GM21515 (cell line): Measurements from ENCODE around the gene GATA3.

Experiments used
- ATAC-seq: cut with Tn5 transposase; IDR thresholded peaks from one replicate; pipeline ENCODE4 v1.9.1; 2021; ENCODE audit not compliant: unreplicated experiment

The GATA3 gene

DNA sequence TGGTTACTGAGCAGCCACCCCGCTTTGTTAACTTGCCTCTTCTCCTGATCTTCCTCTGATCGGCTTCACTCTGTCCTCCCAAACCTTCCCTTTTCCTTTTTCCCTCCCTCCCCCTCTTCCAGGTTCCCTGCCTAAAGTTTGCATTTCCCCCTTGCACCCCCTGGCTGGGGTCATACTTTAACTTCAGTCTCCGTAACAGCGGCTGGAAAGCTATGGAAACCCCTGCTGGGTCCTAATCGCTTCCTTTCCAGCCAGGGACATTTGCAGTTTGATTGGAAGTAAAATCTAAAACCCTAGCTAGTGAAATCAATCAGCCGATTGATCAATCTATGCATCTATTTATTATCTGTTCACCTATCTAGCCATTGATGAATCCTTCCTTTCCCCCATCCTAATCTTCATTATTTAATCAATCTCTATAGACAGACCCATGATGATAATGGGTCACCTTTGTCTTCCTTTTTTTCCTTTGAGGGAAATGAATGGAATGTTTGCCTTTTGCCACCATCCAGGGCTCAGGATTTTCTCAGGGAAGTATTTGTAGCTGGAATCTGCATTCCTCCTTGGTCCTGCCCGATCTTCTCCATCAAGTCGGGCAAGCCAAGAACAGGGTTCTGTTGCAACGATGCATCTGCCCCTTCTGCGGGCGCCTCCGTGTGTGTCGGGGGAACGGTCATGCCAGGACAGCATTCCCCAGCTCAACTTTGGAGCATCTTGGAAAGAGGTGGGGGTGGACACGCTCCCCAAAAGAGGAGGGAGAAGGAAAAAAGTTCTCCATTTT, 8.8 kb downstream of the GATA3 start:
- ATAC-seq, result no peak

- ATAC-seq, result no peak
Measured at GRCh38 chr10:8063935-8064334, 9.4 kb downstream of the GATA3 start.

DNA sequence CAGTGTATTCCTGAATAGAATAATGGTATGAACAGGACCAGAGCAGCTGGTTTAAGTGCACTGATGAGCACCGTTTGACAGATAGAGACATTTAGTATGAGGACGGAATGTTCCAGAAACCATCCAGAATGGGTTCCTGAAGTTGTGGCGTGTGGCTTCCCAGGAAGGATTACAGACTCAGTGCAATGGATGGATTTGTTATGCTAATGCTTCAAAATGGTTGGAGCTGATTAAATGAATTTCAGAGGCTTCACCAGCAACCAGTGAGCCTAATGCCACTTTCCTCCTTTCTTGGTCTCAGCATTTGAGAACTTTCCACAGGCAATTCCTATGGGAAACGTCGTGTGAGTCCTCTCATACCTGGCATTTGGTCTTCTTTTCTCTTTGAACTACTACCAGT, 9.9 kb downstream of the GATA3 start:
- ATAC-seq, result no peak

GRCh38 chr10:8065651-8066050, 11.2 kb downstream of the GATA3 start:
- no peak for ATAC-seq

- no peak for ATAC-seq
Measured at GRCh38 chr10:8066124-8066523, 11.6 kb downstream of the GATA3 start.

- no peak for ATAC-seq
Measured at GRCh38 chr10:8066797-8067196, 12.3 kb downstream of the GATA3 start.

DNA sequence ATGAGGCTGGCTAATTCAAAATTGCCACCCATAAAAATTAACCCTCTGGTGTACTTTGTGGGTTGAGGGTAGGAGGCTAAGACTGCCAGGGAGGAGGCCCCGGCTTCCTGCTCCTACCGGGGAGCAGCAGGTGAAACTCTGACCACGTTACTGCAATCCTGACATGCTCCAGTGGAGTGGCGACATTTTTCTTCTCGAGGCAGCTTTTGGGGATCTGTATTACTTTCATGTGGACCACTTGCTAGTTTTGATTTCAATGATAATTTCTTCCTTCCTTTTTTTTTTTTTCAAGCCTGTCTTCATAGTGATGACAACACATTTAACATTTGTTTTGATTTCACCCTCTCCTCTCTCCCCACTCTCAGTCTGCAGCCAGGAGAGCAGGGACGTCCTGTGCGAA, 14.6 kb downstream of the GATA3 start:
- ATAC-seq, result no peak

DNA sequence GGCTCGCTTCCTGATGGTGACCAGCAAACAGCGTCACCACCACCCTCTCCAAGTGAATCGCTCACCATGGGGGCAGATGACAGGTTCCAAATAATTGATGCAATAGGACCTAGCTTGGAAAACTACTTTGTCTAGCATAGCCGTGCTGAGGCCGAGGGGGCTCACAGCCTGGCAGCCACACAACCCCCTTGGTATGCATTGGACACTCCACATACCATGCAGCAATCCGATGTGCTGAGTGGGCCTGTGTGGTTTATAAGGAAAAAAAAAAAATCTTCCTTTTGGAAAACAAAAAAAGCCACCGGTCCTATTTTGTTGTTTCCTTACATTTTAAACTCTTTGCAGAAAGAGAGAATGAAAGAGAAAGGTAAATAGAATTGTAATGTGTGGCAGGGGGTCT, 15.1 kb downstream of the GATA3 start:
- ATAC-seq, result no peak

DNA sequence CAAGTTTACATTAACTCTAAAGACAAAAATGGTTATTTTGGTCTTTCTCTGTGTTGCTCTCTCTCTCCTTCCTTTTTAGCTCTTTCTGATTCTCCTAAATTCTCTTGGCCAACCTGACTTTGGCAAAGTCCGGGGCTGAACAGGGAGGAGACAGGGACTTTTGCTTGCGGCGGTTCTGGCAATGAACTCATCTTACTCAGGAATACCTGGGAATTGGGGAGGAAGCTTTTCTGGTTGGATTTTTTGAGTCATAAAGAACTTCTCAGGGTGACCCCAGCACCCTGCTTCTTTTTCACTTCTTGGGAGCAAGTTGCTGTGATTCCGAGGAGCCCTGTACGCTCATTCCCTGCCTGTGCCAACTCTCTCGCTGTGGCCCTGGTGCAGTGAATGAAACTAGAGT, 16.0 kb downstream of the GATA3 start:
- no peak for ATAC-seq

DNA sequence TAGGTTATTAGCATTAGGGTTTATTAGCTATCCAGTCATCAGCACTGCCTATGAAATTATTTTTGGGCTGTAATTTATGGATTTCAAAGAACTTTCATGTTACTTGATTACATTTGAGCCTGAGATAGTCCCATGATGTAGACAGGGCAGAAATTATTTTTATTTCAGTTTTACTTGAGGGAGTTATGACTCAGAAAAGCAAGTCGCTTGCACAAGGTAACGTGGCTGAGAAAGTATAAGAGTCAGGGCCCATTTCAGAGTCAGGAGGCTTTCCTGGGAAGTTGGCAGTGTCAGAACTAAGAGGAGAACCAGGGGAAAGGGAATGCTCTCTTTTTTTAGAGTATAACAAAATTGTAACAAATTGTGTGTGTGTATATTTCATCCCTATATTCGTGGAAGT, 16.5 kb downstream of the GATA3 start:
- no peak for ATAC-seq

- ATAC-seq, result no peak
Measured at GRCh38 chr10:8071666-8072065, 17.2 kb downstream of the GATA3 start.

GRCh38 chr10:8072211-8072610, 17.7 kb downstream of the GATA3 start:
- no peak for ATAC-seq

DNA sequence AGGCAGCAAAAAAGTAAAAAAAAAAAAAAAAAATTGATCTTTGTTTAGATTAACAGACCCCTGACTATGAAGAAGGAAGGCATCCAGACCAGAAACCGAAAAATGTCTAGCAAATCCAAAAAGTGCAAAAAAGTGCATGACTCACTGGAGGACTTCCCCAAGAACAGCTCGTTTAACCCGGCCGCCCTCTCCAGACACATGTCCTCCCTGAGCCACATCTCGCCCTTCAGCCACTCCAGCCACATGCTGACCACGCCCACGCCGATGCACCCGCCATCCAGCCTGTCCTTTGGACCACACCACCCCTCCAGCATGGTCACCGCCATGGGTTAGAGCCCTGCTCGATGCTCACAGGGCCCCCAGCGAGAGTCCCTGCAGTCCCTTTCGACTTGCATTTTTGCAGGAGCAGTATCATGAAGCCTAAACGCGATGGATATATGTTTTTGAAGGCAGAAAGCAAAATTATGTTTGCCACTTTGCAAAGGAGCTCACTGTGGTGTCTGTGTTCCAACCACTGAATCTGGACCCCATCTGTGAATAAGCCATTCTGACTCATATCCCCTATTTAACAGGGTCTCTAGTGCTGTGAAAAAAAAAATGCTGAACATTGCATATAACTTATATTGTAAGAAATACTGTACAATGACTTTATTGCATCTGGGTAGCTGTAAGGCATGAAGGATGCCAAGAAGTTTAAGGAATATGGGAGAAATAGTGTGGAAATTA, 19.4 kb downstream of the GATA3 start:
- ATAC-seq, result no peak

GRCh38 chr10:8074881-8075280, 20.4 kb downstream of the GATA3 start:
- no peak for ATAC-seq

DNA sequence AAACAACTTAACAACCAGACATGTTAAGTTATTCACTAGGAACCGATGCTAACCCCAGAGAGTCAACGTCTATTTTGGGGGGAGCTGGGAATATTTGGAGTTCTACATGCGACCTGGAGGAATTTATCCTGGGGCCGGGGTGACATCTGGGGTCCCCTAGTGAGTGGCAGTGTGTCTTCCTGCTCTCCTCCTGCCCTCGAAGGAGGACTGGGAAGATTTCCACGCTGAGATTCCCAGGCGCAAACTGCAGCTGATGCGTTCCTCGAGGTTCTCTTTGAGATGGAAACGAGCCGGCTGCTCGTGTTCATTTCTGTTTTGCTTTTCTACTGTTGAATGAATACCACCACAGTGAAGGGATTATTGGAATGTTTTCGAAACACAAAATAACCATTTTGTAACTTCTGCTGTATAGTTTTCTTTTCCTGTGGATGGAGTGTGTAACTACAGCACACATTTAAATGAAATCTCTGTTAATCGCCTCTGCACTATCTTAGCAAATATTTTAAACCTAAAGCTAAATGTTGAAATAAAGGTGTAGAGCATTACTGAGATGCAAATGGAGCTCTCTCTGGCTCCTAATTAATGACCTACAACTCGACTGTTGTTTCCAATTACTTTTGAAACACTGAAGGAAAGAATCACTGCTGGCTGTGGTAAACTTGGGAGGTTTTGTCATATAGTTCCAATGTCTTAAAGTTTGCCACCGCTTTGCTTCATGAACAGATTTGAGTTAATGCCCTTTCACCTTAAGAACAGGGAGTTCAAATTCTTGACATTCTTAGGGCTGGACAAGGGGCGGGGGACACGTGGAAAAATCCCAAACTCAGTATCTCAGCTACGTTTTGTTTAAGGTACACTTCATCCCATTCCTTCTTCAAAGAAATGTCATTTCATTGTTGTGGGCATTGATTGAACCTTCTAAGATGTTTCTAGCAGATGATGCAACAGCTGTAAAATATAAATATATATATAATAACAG, 21.1 kb downstream of the GATA3 start:
- no peak for ATAC-seq

DNA sequence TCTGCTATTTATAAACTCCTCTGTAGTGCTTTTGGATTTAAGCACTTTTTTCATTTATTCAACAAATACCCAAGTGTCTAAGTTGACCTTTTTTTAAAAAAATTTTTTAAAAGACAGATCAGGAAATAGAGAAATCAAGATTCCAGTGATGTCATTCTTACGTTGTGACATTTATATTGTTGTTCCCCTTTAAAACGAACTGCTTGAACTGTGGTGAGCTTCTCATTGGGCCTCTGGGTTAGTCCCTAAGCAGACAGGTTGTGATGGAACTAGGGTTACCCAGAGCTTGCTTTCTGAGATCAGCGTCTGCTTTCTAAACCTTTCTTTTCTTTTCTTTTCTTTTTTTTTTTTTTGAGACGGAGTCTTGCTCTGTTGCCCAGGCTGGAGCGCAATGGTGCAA, 22.4 kb downstream of the GATA3 start:
- no peak for ATAC-seq

GRCh38 chr10:8078027-8078426, 23.5 kb downstream of the GATA3 start:
- ATAC-seq, result no peak

- ATAC-seq, result no peak
Measured at GRCh38 chr10:8079126-8079525, 24.6 kb downstream of the GATA3 start.

DNA sequence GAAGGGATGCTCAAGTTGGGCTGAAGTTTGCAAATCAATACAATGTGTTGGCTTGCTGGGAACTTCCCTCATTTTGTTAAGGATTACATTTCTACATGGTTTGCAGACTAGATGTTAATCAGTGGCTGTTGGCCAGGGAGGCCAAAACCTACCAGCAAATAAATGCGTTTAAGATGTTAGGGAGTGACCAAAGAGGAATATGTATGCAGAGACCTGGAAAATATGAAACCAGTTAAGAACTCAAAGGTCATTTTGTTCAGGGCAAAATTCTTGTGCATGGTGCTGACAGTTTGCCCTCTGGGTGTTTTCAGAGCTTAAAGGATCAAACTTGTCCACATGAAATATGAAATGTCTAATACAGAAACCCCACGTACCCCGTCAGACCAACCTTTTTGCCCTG, 30.3 kb downstream of the GATA3 start:
- ATAC-seq, result no peak

GRCh38 chr10:8085251-8085650, 30.8 kb downstream of the GATA3 start:
- ATAC-seq, result no peak

- ATAC-seq, result no peak
Measured at GRCh38 chr10:8086315-8086714, 31.8 kb downstream of the GATA3 start.
